Measurements from ENCODE around the gene OXNAD1.
A peak's percentile ranks its signal among the peaks of the same experiment; 100 is the strongest.

OXNAD1 gene

GRCh38 chr3:16298891-16299290 lies 33.9 kb downstream of the OXNAD1 start:
- FAIRE-seq (no peak), DNase-seq (ENCODE audit: insufficient read length, low spot score) (no peak)
- no peak for TF ChIP-seq SPI1 (IDR thresholded peaks at IDR 0.05; ENCODE audit: low read depth, low read length)
- no peak for TF ChIP-seq TAF1 (IDR thresholded peaks at IDR 0.05; ENCODE audit: low read depth, low read length)
- TF ChIP-seq POLR2A (IDR thresholded peaks at IDR 0.05; ENCODE audit: low read depth, low read length): no peak
- no peak for TF ChIP-seq PAX5 (IDR thresholded peaks at IDR 0.05; ENCODE audit: insufficient read depth, low read length, severe bottlenecking)
- no peak for TF ChIP-seq POU2F2 (IDR thresholded peaks at IDR 0.05; ENCODE audit: low read depth, low read length)
- no peak for TF ChIP-seq POLR2AphosphoS5 (IDR thresholded peaks at IDR 0.05; ENCODE audit: low read depth, low read length)

GRCh38 chr3:16299746-16300145 lies 34.7 kb downstream of the OXNAD1 start:
- no peak for TF ChIP-seq POLR2A (IDR thresholded peaks at IDR 0.05; ENCODE audit: low read depth, low read length)
- TF ChIP-seq POU2F2 (IDR thresholded peaks at IDR 0.05; ENCODE audit: low read depth, low read length): no peak
- TF ChIP-seq SPI1 (IDR thresholded peaks at IDR 0.05; ENCODE audit: low read depth, low read length): no peak
- TF ChIP-seq POLR2AphosphoS5 (IDR thresholded peaks at IDR 0.05; ENCODE audit: low read depth, low read length): no peak
- TF ChIP-seq TAF1 (IDR thresholded peaks at IDR 0.05; ENCODE audit: low read depth, low read length): no peak
- TF ChIP-seq PAX5 (IDR thresholded peaks at IDR 0.05; ENCODE audit: insufficient read depth, low read length, severe bottlenecking): no peak
- DNase-seq (ENCODE audit: insufficient read length, low spot score) (no peak), FAIRE-seq (no peak)

GRCh38 chr3:16300307-16300706 lies 35.3 kb downstream of the OXNAD1 start:
- DNase-seq (ENCODE audit: insufficient read length, low spot score) (no peak), FAIRE-seq (peak; percentile 89)
- TF ChIP-seq POLR2AphosphoS5 (IDR thresholded peaks at IDR 0.05; ENCODE audit: low read depth, low read length): peak; percentile 14; the same call in 1 of the 2 replicates
- TF ChIP-seq POLR2A (IDR thresholded peaks at IDR 0.05; ENCODE audit: low read depth, low read length): no peak; the same call in 1 of the 2 replicates

- TF ChIP-seq SPI1 (IDR thresholded peaks at IDR 0.05; ENCODE audit: low read depth, low read length): peak; percentile 22; the same call in 1 of the 2 replicates
- no peak for TF ChIP-seq POLR2AphosphoS5 (IDR thresholded peaks at IDR 0.05; ENCODE audit: low read depth, low read length)
- TF ChIP-seq TAF1 (IDR thresholded peaks at IDR 0.05; ENCODE audit: low read depth, low read length): no peak
- TF ChIP-seq POLR2A (IDR thresholded peaks at IDR 0.05; ENCODE audit: low read depth, low read length): no peak; the same call in 1 of the 2 replicates
- no peak for TF ChIP-seq POU2F2 (IDR thresholded peaks at IDR 0.05; ENCODE audit: low read depth, low read length)
- no peak for TF ChIP-seq PAX5 (IDR thresholded peaks at IDR 0.05; ENCODE audit: insufficient read depth, low read length, severe bottlenecking)
- peak; percentile 87 for FAIRE-seq
- DNase-seq (ENCODE audit: insufficient read length, low spot score): no peak
Observed at GRCh38 chr3:16300881-16301359, 35.9 kb downstream of the OXNAD1 start.

- no peak for DNase-seq (ENCODE audit: insufficient read length, low spot score)
- no peak for TF ChIP-seq POU2F2 (IDR thresholded peaks at IDR 0.05; ENCODE audit: low read depth, low read length)
- no peak for TF ChIP-seq TAF1 (IDR thresholded peaks at IDR 0.05; ENCODE audit: low read depth, low read length)
- TF ChIP-seq POLR2AphosphoS5 (IDR thresholded peaks at IDR 0.05; ENCODE audit: low read depth, low read length): no peak
- TF ChIP-seq POLR2A (IDR thresholded peaks at IDR 0.05; ENCODE audit: low read depth, low read length): no peak
- TF ChIP-seq SPI1 (IDR thresholded peaks at IDR 0.05; ENCODE audit: low read depth, low read length): no peak
- TF ChIP-seq PAX5 (IDR thresholded peaks at IDR 0.05; ENCODE audit: insufficient read depth, low read length, severe bottlenecking): no peak
- FAIRE-seq: no peak
Observed at GRCh38 chr3:16301507-16301906, 36.5 kb downstream of the OXNAD1 start.

- no peak for DNase-seq (ENCODE audit: insufficient read length, low spot score)
- TF ChIP-seq TAF1 (IDR thresholded peaks at IDR 0.05; ENCODE audit: low read depth, low read length): no peak
- no peak; the same call in 1 of the 2 replicates for TF ChIP-seq POLR2AphosphoS5 (IDR thresholded peaks at IDR 0.05; ENCODE audit: low read depth, low read length)
- TF ChIP-seq POLR2A (IDR thresholded peaks at IDR 0.05; ENCODE audit: low read depth, low read length): no peak
- no peak for TF ChIP-seq POU2F2 (IDR thresholded peaks at IDR 0.05; ENCODE audit: low read depth, low read length)
- no peak for TF ChIP-seq PAX5 (IDR thresholded peaks at IDR 0.05; ENCODE audit: insufficient read depth, low read length, severe bottlenecking)
- TF ChIP-seq SPI1 (IDR thresholded peaks at IDR 0.05; ENCODE audit: low read depth, low read length): no peak
- no peak for FAIRE-seq
Observed at GRCh38 chr3:16302082-16302631, 37.1 kb downstream of the OXNAD1 start.

GRCh38 chr3:16303037-16303575 lies 38.1 kb downstream of the OXNAD1 start:
- FAIRE-seq (no peak), DNase-seq (ENCODE audit: insufficient read length, low spot score) (no peak)
- TF ChIP-seq SPI1 (IDR thresholded peaks at IDR 0.05; ENCODE audit: low read depth, low read length): no peak
- no peak for TF ChIP-seq POLR2A (IDR thresholded peaks at IDR 0.05; ENCODE audit: low read depth, low read length)
- no peak for TF ChIP-seq POU2F2 (IDR thresholded peaks at IDR 0.05; ENCODE audit: low read depth, low read length)
- TF ChIP-seq POLR2AphosphoS5 (IDR thresholded peaks at IDR 0.05; ENCODE audit: low read depth, low read length): no peak
- no peak for TF ChIP-seq TAF1 (IDR thresholded peaks at IDR 0.05; ENCODE audit: low read depth, low read length)
- TF ChIP-seq PAX5 (IDR thresholded peaks at IDR 0.05; ENCODE audit: insufficient read depth, low read length, severe bottlenecking): no peak

- TF ChIP-seq TAF1 (IDR thresholded peaks at IDR 0.05; ENCODE audit: low read depth, low read length): no peak
- no peak for TF ChIP-seq POU2F2 (IDR thresholded peaks at IDR 0.05; ENCODE audit: low read depth, low read length)
- TF ChIP-seq SPI1 (IDR thresholded peaks at IDR 0.05; ENCODE audit: low read depth, low read length): no peak
- no peak; the same call in 1 of the 2 replicates for TF ChIP-seq POLR2AphosphoS5 (IDR thresholded peaks at IDR 0.05; ENCODE audit: low read depth, low read length)
- TF ChIP-seq POLR2A (IDR thresholded peaks at IDR 0.05; ENCODE audit: low read depth, low read length): no peak
- TF ChIP-seq PAX5 (IDR thresholded peaks at IDR 0.05; ENCODE audit: insufficient read depth, low read length, severe bottlenecking): no peak
- no peak for DNase-seq (ENCODE audit: insufficient read length, low spot score)
- no peak for FAIRE-seq
Observed at GRCh38 chr3:16304061-16305010, 39.3 kb downstream of the OXNAD1 start.

- FAIRE-seq (peak; percentile 31), DNase-seq (ENCODE audit: insufficient read length, low spot score) (no peak)
- peak; percentile 48; the same call in 1 of the 2 replicates for TF ChIP-seq POU2F2 (IDR thresholded peaks at IDR 0.05; ENCODE audit: low read depth, low read length)
- TF ChIP-seq POLR2AphosphoS5 (IDR thresholded peaks at IDR 0.05; ENCODE audit: low read depth, low read length): peak; percentile 82
- TF ChIP-seq POLR2A (IDR thresholded peaks at IDR 0.05; ENCODE audit: low read depth, low read length): peak; percentile 64; the same call in 1 of the 2 replicates
- no peak for TF ChIP-seq SPI1 (IDR thresholded peaks at IDR 0.05; ENCODE audit: low read depth, low read length)
- no peak for TF ChIP-seq TAF1 (IDR thresholded peaks at IDR 0.05; ENCODE audit: low read depth, low read length)
- no peak for TF ChIP-seq PAX5 (IDR thresholded peaks at IDR 0.05; ENCODE audit: insufficient read depth, low read length, severe bottlenecking)
Observed at GRCh38 chr3:16305111-16305541, 40.1 kb downstream of the OXNAD1 start.
